ENCODE data around the gene GPR153. TPM values are rescaled to one million over a fixed set of nuclear protein-coding genes. Genes with fewer than 3 reads are reported as not detected.

The GPR153 gene
- total RNA-seq, 4 donors from 2014 or later = 5.6 to 12.3 (median 10.2) TPM

DNA sequence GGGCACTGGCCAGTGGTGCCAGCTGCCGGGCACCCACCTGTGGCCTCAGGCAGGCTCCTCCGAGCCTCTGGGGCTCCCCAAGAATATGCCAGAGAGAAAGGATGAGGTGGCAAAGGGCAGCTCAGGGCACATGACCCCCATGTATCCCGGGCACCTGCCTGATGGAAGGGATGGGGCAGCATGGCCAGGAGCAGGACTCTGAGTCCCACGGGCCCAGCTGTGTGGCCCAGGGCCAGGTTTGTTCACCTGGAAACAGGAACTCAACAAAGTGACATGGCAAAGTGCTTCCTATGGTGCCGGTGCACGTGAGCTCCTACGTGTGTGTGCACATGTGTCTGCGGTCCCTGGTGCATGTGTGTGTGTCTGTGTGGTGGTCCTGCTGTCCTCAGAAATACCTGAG is 9.5 kb upstream of the GPR153 start:
- TF ChIP-seq, protein P1, sequence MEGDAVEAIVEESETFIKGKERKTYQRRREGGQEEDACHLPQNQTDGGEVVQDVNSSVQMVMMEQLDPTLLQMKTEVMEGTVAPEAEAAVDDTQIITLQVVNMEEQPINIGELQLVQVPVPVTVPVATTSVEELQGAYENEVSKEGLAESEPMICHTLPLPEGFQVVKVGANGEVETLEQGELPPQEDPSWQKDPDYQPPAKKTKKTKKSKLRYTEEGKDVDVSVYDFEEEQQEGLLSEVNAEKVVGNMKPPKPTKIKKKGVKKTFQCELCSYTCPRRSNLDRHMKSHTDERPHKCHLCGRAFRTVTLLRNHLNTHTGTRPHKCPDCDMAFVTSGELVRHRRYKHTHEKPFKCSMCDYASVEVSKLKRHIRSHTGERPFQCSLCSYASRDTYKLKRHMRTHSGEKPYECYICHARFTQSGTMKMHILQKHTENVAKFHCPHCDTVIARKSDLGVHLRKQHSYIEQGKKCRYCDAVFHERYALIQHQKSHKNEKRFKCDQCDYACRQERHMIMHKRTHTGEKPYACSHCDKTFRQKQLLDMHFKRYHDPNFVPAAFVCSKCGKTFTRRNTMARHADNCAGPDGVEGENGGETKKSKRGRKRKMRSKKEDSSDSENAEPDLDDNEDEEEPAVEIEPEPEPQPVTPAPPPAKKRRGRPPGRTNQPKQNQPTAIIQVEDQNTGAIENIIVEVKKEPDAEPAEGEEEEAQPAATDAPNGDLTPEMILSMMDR (IDR thresholded peaks at IDR 0.05) = no peak
- no peaks in the 10 kb centered on the region for H3K9me3 ChIP-seq
- H3K27ac ChIP-seq = no peak overlapping the region
- no peaks in the 10 kb centered on the region for H3K36me3 ChIP-seq
- no peak overlapping the region for H3K4me3 ChIP-seq
- intact Hi-C loops (cut with DNase I) = no loop called here
- DNase-seq = no peak
- no peaks in the 10 kb centered on the region for H3K27me3 ChIP-seq
- 20 to 90% methylated on average over 1 to 3 of the region's 8 CpGs for WGBS, 2 donors
- H3K4me1 ChIP-seq = peaks cover 0 to 43% (median 16%) of the 10 kb centered on the region in 3 donors

DNA sequence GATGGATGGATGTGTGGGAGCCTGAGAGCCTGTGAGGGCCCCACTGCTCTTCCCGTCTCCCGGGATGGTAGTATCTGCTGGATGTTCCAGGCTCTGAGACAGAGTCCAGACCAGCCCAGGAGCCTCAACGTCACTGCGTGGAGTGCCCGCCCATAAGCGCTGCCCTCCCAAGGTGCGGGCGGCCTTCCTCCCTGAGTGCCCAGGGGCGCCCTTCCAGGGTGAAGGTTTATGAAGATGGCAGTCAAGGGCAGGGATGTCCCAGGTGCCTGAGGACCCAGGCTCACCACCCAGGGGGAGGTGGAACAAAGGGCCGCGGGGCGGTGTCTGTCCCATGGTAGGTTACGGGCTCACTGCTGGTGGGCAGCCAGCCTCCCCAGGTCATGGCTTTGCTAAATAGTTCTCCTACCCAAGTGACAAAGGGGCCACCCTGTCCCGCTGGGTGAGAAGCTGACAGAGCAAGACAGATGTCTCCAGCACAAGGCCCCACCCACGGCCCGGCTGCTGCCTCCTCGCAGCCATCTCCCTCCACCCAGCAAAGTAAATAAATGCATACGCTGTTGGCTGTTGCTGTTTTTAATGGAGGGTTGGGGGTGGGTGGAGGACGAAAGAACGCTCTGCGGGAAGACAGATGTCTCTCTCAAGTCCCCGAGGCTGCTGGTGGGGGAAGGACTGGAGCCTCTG is 9.0 kb upstream of the GPR153 start:
- H3K36me3 ChIP-seq = no peaks in the 10 kb centered on the region
- WGBS, 2 donors = 42 to 58% methylated on average over 5 to 8 of the region's 22 CpGs
- no peak for TF ChIP-seq POLR2A (IDR thresholded peaks at IDR 0.05)
- TF ChIP-seq, protein P1 (IDR thresholded peaks at IDR 0.05) = no peak
- H3K9me3 ChIP-seq = no peaks in the 10 kb centered on the region
- intact Hi-C loops (cut with DNase I) = no loop called here
- H3K4me1 ChIP-seq = peaks cover 0 to 43% (median 16%) of the 10 kb centered on the region in 3 donors
- DNase-seq = no peak
- H3K27me3 ChIP-seq = no peaks in the 10 kb centered on the region
- no peak overlapping the region for H3K4me3 ChIP-seq
- no peak overlapping the region for H3K27ac ChIP-seq

DNA sequence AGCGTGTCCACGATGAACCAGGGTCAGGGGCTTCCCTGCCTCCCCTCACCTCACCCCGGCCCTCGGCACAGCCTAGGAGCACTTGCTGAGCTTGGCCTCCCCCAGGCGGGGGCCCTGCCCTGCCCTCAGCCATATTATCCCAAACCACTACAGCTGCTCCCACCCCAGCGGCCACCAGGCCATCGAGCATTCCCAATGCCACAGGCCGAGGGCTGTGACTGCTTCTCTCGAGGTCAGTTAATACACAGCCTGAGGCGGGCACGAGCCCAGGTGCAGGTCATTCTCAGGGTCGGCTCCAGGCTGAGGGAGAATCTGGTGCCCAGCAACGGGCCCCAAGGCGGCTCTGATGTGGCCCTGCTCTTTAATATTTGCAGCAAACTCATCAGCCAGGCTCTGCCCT is 8.4 kb upstream of the GPR153 start:
- Histone ChIP-seq H3K27ac (no peak overlapping the region), H3K4me1 (peaks cover 0 to 43% (median 16%) of the 10 kb centered on the region in 3 donors), H3K27me3 (no peaks in the 10 kb centered on the region), H3K4me3 (no peak overlapping the region), H3K36me3 (no peaks in the 10 kb centered on the region), H3K9me3 (no peaks in the 10 kb centered on the region)
- DNase-seq = no peak
- TF ChIP-seq, protein P1 (IDR thresholded peaks at IDR 0.05) = no peak
- TF ChIP-seq POLR2A (IDR thresholded peaks at IDR 0.05) = no peak
- intact Hi-C loops (cut with DNase I) = no loop called here
- WGBS, 2 donors = 90 to 93% methylated on average over 2 to 3 of the region's 14 CpGs

DNA sequence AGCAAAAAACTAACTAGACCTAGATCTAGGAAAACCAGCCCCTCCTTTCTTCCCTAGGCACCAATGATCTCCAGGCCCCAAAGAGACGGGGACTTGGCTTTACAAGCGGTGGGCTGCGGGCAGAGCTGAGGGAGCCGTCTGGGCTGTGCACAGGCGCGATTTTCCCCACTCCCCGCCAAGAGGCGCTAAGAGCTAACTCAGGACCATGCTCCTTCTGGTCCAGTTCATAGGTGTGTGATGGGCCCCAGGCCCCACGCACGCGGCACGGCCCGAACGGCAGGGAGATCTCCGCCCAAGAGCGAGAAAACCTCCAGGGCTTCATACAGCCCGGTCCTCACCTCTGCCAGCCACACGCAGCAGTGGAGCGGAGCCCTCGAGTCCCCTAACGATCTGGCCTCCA is 7.5 kb upstream of the GPR153 start:
- H3K27me3 ChIP-seq = no peaks in the 10 kb centered on the region
- WGBS, 2 donors = 78 to 94% methylated on average over 2 to 6 of the region's 21 CpGs
- H3K27ac ChIP-seq = no peak overlapping the region
- H3K4me1 ChIP-seq = peaks cover 3 to 46% (median 17%) of the 10 kb centered on the region in 3 donors
- no peaks in the 10 kb centered on the region for H3K36me3 ChIP-seq
- H3K9me3 ChIP-seq = no peaks in the 10 kb centered on the region
- TF ChIP-seq, protein P1 (IDR thresholded peaks at IDR 0.05) = no peak
- TF ChIP-seq POLR2A (IDR thresholded peaks at IDR 0.05) = no peak
- H3K4me3 ChIP-seq = no peak overlapping the region
- DNase-seq = no peak
- intact Hi-C loops (cut with DNase I) = no loop called here

DNA sequence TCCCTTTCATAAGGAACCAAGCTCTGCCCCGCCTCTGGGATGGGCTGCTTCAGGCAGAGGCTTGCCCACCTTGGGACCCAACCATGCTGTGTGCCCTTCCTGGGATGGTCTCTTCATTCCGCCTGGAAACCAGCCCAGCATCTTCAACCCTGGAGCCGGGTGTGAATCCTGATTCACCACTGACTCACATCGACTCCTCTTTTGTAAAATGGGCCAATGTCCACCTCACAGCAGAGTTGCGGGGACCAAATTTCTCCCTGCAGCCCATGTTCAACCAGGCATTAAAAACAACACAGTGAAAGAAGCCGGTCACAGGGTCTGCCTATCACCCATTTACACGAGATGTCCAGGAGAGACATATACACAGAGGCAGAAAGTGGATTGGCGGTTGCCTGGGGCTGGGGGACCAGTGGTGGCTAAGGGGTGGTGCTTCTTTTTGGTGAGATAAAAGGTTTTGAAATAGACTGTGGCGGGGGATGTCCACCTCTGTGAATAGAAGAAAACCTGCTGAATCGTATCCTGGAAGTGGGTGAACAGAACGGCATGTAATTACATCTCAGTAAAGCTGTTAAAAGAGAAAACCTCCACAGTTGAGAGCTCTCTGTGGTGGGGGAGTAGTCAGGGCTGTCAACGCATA is 6.9 kb upstream of the GPR153 start:
- H3K4me1 ChIP-seq = peaks cover 3 to 46% (median 16%) of the 10 kb centered on the region in 3 donors
- H3K27ac ChIP-seq = no peak overlapping the region
- no peak for TF ChIP-seq POLR2A (IDR thresholded peaks at IDR 0.05)
- TF ChIP-seq, protein P1 (IDR thresholded peaks at IDR 0.05) = no peak
- DNase-seq = no peak
- H3K36me3 ChIP-seq = no peaks in the 10 kb centered on the region
- 62 to 65% methylated on average over 12 of the region's 12 CpGs for WGBS, 2 donors
- H3K9me3 ChIP-seq = no peaks in the 10 kb centered on the region
- no peak overlapping the region for H3K4me3 ChIP-seq
- intact Hi-C loops (cut with DNase I) = no loop called here
- peaks cover 0 to under 1% (median 0%) of the 10 kb centered on the region in 4 donors for H3K27me3 ChIP-seq
